Mesenchymal stem cell (in vitro differentiated cells and primary cell): ENCODE measurements around the gene CERKL.

Source experiments
- DNase-seq: peaks from one replicate; pipeline ENCODE4 v3.0.0-alpha.2; 2013
- H2AFZ ChIP-seq: one replicate; pipeline ENCODE4 v1.6.1; 2013; ENCODE audit warnings: low read depth, mild to moderate bottlenecking, control low read depth, inconsistent platforms, low read length, moderate library complexity
- H2AK5ac ChIP-seq: 2 replicates; pipeline ENCODE4 v1.6.1; 2013; ENCODE audit warnings: low read length, moderate library complexity, mild to moderate bottlenecking, inconsistent platforms; ENCODE audit not compliant: severe bottlenecking
- H2BK120ac ChIP-seq: one replicate; pipeline ENCODE4 v1.6.1; 2013; ENCODE audit warnings: low read depth, mild to moderate bottlenecking, inconsistent platforms, low read length, moderate library complexity
- H2BK12ac ChIP-seq, 2 experiments: one replicate each; pipeline ENCODE4 v1.6.1; 2013; ENCODE audit warnings: inconsistent platforms in 2 of 2, low read length in 2 of 2, mild to moderate bottlenecking in 2 of 2, moderate library complexity in 2 of 2, control low read depth in 1 of 2
- H2BK15ac ChIP-seq: one replicate; pipeline ENCODE4 v1.6.1; 2013; ENCODE audit warnings: mild to moderate bottlenecking, low read depth, inconsistent platforms; ENCODE audit not compliant: poor library complexity, severe bottlenecking
- H2BK5ac ChIP-seq: 2 replicates; pipeline ENCODE4 v1.6.1; 2013; ENCODE audit warnings: low read depth, mild to moderate bottlenecking, low read length, control low read depth, inconsistent platforms; ENCODE audit not compliant: poor library complexity, severe bottlenecking
- H3K14ac ChIP-seq, 2 experiments: one replicate each; pipeline ENCODE4 v1.6.1; 2013; ENCODE audit warnings: inconsistent platforms in 2 of 2, low read length in 2 of 2, control low read depth in 1 of 2, mild to moderate bottlenecking in 1 of 2, moderate library complexity in 1 of 2
- H3K18ac ChIP-seq, 2 experiments: one replicate each; pipeline ENCODE4 v1.6.1; 2013; ENCODE audit warnings: inconsistent platforms in 2 of 2, low read length in 2 of 2, control low read depth in 1 of 2, low read depth in 1 of 2, mild to moderate bottlenecking in 1 of 2
- H3K23ac ChIP-seq, 2 experiments: one replicate each; pipeline ENCODE4 v1.6.1; 2013; ENCODE audit warnings: inconsistent platforms in 2 of 2, low read length in 2 of 2, mild to moderate bottlenecking in 2 of 2, moderate library complexity in 2 of 2, control low read depth in 1 of 2
- H3K27ac ChIP-seq: 2 replicates; pipeline ENCODE4 v1.5.1; 2013; ENCODE audit warnings: mild to moderate bottlenecking, moderate library complexity, low read length, control low read depth, inconsistent platforms; ENCODE audit not compliant: poor library complexity, severe bottlenecking
- H3K27me3 ChIP-seq, 2 experiments: 2 replicates each; pipeline versions ENCODE4 v1.6.1 to v1.7.0; 2013; ENCODE audit warnings: low read length in 2 of 2, mild to moderate bottlenecking in 2 of 2, moderate library complexity in 2 of 2, control low read depth in 1 of 2, inconsistent platforms in 1 of 2; ENCODE audit not compliant: control insufficient read depth in 1 of 2, insufficient read depth in 1 of 2
- H3K36me3 ChIP-seq, 2 experiments: 2 replicates each; pipeline versions ENCODE4 v1.6.1 to v1.7.0; 2013; ENCODE audit warnings: low read length in 2 of 2, control low read depth in 1 of 2, inconsistent platforms in 1 of 2, low read depth in 1 of 2, mild to moderate bottlenecking in 1 of 2; ENCODE audit not compliant: insufficient read depth in 2 of 2, control insufficient read depth in 1 of 2
- H3K4ac ChIP-seq, 2 experiments: one replicate each; pipeline ENCODE4 v1.6.1; 2013; ENCODE audit warnings: inconsistent platforms in 2 of 2, low read length in 2 of 2, mild to moderate bottlenecking in 2 of 2, moderate library complexity in 2 of 2, control low read depth in 1 of 2, low read depth in 1 of 2
- H3K4me1 ChIP-seq: 2 replicates; pipeline ENCODE4 v1.6.1; 2013; ENCODE audit warnings: low read depth, low read length, control low read depth; ENCODE audit not compliant: control insufficient read depth, insufficient read depth
- H3K4me2 ChIP-seq: 2 replicates; pipeline ENCODE4 v1.6.1; 2013; ENCODE audit warnings: low read length, mild to moderate bottlenecking, inconsistent platforms; ENCODE audit not compliant: poor library complexity, severe bottlenecking
- H3K4me3 ChIP-seq, 2 experiments: 2 replicates each; pipeline versions ENCODE4 v1.5.1 to v1.7.0; 2013; ENCODE audit warnings: low read length in 2 of 2, mild to moderate bottlenecking in 2 of 2, control low read depth in 1 of 2, low read depth in 1 of 2; ENCODE audit not compliant: insufficient read depth in 1 of 2
- H3K79me1 ChIP-seq: replicated peaks from 2 replicates; pipeline ENCODE4 v1.6.1; 2013; ENCODE audit warnings: mild to moderate bottlenecking, control low read depth, low read length, inconsistent platforms; ENCODE audit not compliant: poor library complexity, severe bottlenecking
- H3K9ac ChIP-seq: 2 replicates; pipeline ENCODE4 v1.7.0; 2013; ENCODE audit warnings: mild to moderate bottlenecking, low read length, moderate library complexity
- H3K9me3 ChIP-seq: 2 replicates; pipeline ENCODE4 v1.7.0; 2013; ENCODE audit warnings: mild to moderate bottlenecking, low read length; ENCODE audit not compliant: control insufficient read depth
- H4K8ac ChIP-seq: one replicate; pipeline ENCODE4 v1.6.1; 2013; ENCODE audit warnings: inconsistent platforms, mild to moderate bottlenecking, low read length, moderate library complexity
- H4K91ac ChIP-seq: one replicate; pipeline ENCODE4 v1.6.1; 2013; ENCODE audit warnings: mild to moderate bottlenecking, low read length, inconsistent platforms
- WGBS: methylation state at CpG from one replicate; pipeline ENCODE4 v1.1.7; 2013; ENCODE audit warnings: mixed read lengths; 5-methylcytosine and 5-hydroxymethylcytosine counted together

The CERKL gene

GRCh38 chr2:181697126-181697525, 40.2 kb upstream of the CERKL start:
- WGBS: 88% methylated on average over 6 of the region's 6 CpGs
- Histone ChIP-seq H3K4me1 (no peaks in the 10 kb centered on the region), H3K23ac (no peak overlapping the region), H2BK12ac (no peak overlapping the region), H2BK120ac (no peak overlapping the region), H3K4ac (no peak overlapping the region), H3K4me2 (no peak overlapping the region), H3K27me3 (peaks cover 6 to 25% of the 10 kb centered on the region in 2 experiments), H3K4me3 (no peak overlapping the region), H3K27ac (no peak overlapping the region), H3K14ac (no peak overlapping the region), H2BK5ac (no peak overlapping the region), H2AK5ac (no peak overlapping the region), H4K8ac (no peak overlapping the region), H3K9me3 (no peaks in the 10 kb centered on the region), H3K18ac (no peak overlapping the region), H3K79me1 (no peaks in the 10 kb centered on the region), H4K91ac (no peak overlapping the region), H2BK15ac (no peak overlapping the region), H3K9ac (no peak overlapping the region), H2AFZ (no peak overlapping the region), H3K36me3 (no peaks in the 10 kb centered on the region)
- no peak for DNase-seq

- no peak overlapping the region for H2AK5ac ChIP-seq
These were observed 37.4 kb upstream of the CERKL start for GRCh38 chr2:181694271-181694670.

GRCh38 chr2:181690860-181691259, 34.0 kb upstream of the CERKL start:
- no peak for DNase-seq

More at GRCh38 chr2:181694271-181694670, 37.4 kb upstream of the CERKL start:
- no peak overlapping the region for H3K23ac ChIP-seq
- H3K4me1 ChIP-seq: no peaks in the 10 kb centered on the region
- no peak overlapping the region for H2AFZ ChIP-seq
- H3K4me3 ChIP-seq: no peak overlapping the region
- H2BK5ac ChIP-seq: no peak overlapping the region
- no peaks in the 10 kb centered on the region for H3K36me3 ChIP-seq
- no peak overlapping the region for H3K4ac ChIP-seq
- H2BK12ac ChIP-seq: no peak overlapping the region
- H3K18ac ChIP-seq: no peak overlapping the region
- H3K27ac ChIP-seq: no peak overlapping the region
- no peak for DNase-seq
- H3K27me3 ChIP-seq: peaks cover 21 to 34% of the 10 kb centered on the region in 2 experiments
- no peak overlapping the region for H4K8ac ChIP-seq
- no peak overlapping the region for H3K4me2 ChIP-seq
- no peak overlapping the region for H4K91ac ChIP-seq
- no peak overlapping the region for H3K9ac ChIP-seq
- H2BK120ac ChIP-seq: no peak overlapping the region
- H3K14ac ChIP-seq: no peak overlapping the region
- no peaks in the 10 kb centered on the region for H3K79me1 ChIP-seq
- WGBS: 92% methylated on average over 17 of the region's 17 CpGs
- H3K9me3 ChIP-seq: no peaks in the 10 kb centered on the region
- H2BK15ac ChIP-seq: no peak overlapping the region

GRCh38 chr2:181686576-181687185, 29.8 kb upstream of the CERKL start:
- H3K14ac ChIP-seq: no peak overlapping the region
- H2BK12ac ChIP-seq: no peak overlapping the region
- H3K18ac ChIP-seq: no peak overlapping the region
- no peak overlapping the region for H3K9ac ChIP-seq
- H2BK120ac ChIP-seq: no peak overlapping the region
- H4K91ac ChIP-seq: no peak overlapping the region
- peaks cover 15% of the 10 kb centered on the region for H3K4me1 ChIP-seq
- no peak overlapping the region for H2BK15ac ChIP-seq
- no peak overlapping the region for H3K4me3 ChIP-seq
- H3K4ac ChIP-seq: no peak overlapping the region
- H3K36me3 ChIP-seq: no peaks in the 10 kb centered on the region
- no peak overlapping the region for H3K4me2 ChIP-seq
- no peak overlapping the region for H3K23ac ChIP-seq
- no peaks in the 10 kb centered on the region for H3K79me1 ChIP-seq
- H3K9me3 ChIP-seq: no peaks in the 10 kb centered on the region
- H3K27ac ChIP-seq: no peak overlapping the region
- H2AFZ ChIP-seq: no peak overlapping the region
- no peak overlapping the region for H2AK5ac ChIP-seq
- peaks cover 71 to 82% of the 10 kb centered on the region in 2 experiments for H3K27me3 ChIP-seq
- DNase-seq: no peak
- H2BK5ac ChIP-seq: no peak overlapping the region
- 81% methylated on average over 5 of the region's 6 CpGs for WGBS
- H4K8ac ChIP-seq: no peak overlapping the region

More at GRCh38 chr2:181690860-181691259, 34.0 kb upstream of the CERKL start:
- H2BK15ac ChIP-seq: no peak overlapping the region
- H4K91ac ChIP-seq: no peak overlapping the region
- no peaks in the 10 kb centered on the region for H3K36me3 ChIP-seq
- H3K4me2 ChIP-seq: no peak overlapping the region
- no peak overlapping the region for H3K18ac ChIP-seq
- no peak overlapping the region for H3K9ac ChIP-seq
- H3K4me3 ChIP-seq: no peak overlapping the region
- no peak overlapping the region for H3K14ac ChIP-seq
- H4K8ac ChIP-seq: no peak overlapping the region
- H3K27me3 ChIP-seq: peaks cover 32 to 45% of the 10 kb centered on the region in 2 experiments
- 100% methylated on average over 1 of the region's 2 CpGs for WGBS
- no peaks in the 10 kb centered on the region for H3K9me3 ChIP-seq
- no peaks in the 10 kb centered on the region for H3K79me1 ChIP-seq
- H3K23ac ChIP-seq: no peak overlapping the region
- no peak overlapping the region for H3K27ac ChIP-seq
- H2AK5ac ChIP-seq: no peak overlapping the region
- H3K4me1 ChIP-seq: no peaks in the 10 kb centered on the region
- no peak overlapping the region for H3K4ac ChIP-seq
- no peak overlapping the region for H2AFZ ChIP-seq
- no peak overlapping the region for H2BK5ac ChIP-seq
- H2BK120ac ChIP-seq: no peak overlapping the region
- no peak overlapping the region for H2BK12ac ChIP-seq
